GM23338 (cell line): ENCODE measurements around the gene C10orf90. TPM values are rescaled to one million over a fixed set of nuclear protein-coding genes. Genes with fewer than 3 reads are reported as not detected.

Experiments used
- CREB1 ChIP-seq: fragments of 250-450 bp; sonication (Bioruptor Pico); IDR thresholded peaks from 2 replicates; pipeline ENCODE4 v1.5.0; 2020; ENCODE audit warnings: low read depth, mild to moderate bottlenecking, moderate library complexity
- EZH2 ChIP-seq: fragments of 200-600 bp; sonication (generic); IDR thresholded peaks from one replicate; pipeline ENCODE4 v1.8.0; 2017; ENCODE audit warnings: antibody characterized with exemption, mild to moderate bottlenecking, low read depth; ENCODE audit not compliant: unreplicated experiment
- JUNB ChIP-seq: IDR thresholded peaks from one replicate; pipeline ENCODE4 v1.6.1; 2016; ENCODE audit warnings: antibody characterized with exemption; ENCODE audit not compliant: unreplicated experiment
- POLR2AphosphoS5 ChIP-seq: IDR thresholded peaks from 2 replicates; pipeline ENCODE4 v1.6.1; 2016; ENCODE audit warnings: antibody characterized with exemption, low read depth
- STAT1 ChIP-seq: IDR thresholded peaks from one replicate; pipeline ENCODE4 v1.6.1; 2016; ENCODE audit warnings: antibody characterized with exemption; ENCODE audit not compliant: unreplicated experiment
- ZNF114 ChIP-seq: fragments of 250-450 bp; sonication (Bioruptor Pico); IDR thresholded peaks from 2 replicates; pipeline ENCODE4 v1.5.0; 2020; ENCODE audit warnings: mild to moderate bottlenecking, moderate library complexity
- ZNF331 ChIP-seq: fragments of 250-450 bp; sonication (Bioruptor Pico); IDR thresholded peaks from 2 replicates; pipeline ENCODE4 v1.5.0; 2020; ENCODE audit warnings: low read depth, mild to moderate bottlenecking, moderate library complexity
- polyA plus RNA-seq: library from polyadenylated mRNA; unstranded; fragments of >200 nt; fragmentation: Nextera tagmentation; extraction: Ambion mirVana; gene quantifications from 2 replicates; pipeline ENCODE4 v1.2.1, GENCODE V29; 2016
- total RNA-seq: library from RNA; depleted of rRNA; stranded (reverse); fragments of >200 nt; shearing (Covaris generic); gene quantifications from 2 replicates; pipeline ENCODE4 v1.2.3, GENCODE V29; 2014
- TF ChIP-seq, protein P1 (sequence below): fragments of 250-450 bp; sonication (Bioruptor Pico); IDR thresholded peaks from 2 replicates; pipeline ENCODE4 v1.5.0; 2020; ENCODE audit warnings: mild to moderate bottlenecking, moderate library complexity
- TF ChIP-seq, protein P2 (sequence below), 2 experiments: fragments of 200-600 bp in 1 of 2; sonication (generic) in 1 of 2; conservative IDR thresholded peaks; 2 replicates each; pipeline versions ENCODE4 v1.5.1 to v1.6.1; 2016 to 2017; ENCODE audit warnings: antibody characterized with exemption in 2 of 2, low read depth in 2 of 2, mild to moderate bottlenecking in 2 of 2, moderate library complexity in 1 of 2

Gene C10orf90
- total and polyA plus RNA-seq, 2 experiments from 2014 or later: 0.76 to 0.97 TPM

GRCh38 chr10:126375926-126376554, 294.5 kb downstream of the C10orf90 start (continued):
- TF ChIP-seq, protein P1, sequence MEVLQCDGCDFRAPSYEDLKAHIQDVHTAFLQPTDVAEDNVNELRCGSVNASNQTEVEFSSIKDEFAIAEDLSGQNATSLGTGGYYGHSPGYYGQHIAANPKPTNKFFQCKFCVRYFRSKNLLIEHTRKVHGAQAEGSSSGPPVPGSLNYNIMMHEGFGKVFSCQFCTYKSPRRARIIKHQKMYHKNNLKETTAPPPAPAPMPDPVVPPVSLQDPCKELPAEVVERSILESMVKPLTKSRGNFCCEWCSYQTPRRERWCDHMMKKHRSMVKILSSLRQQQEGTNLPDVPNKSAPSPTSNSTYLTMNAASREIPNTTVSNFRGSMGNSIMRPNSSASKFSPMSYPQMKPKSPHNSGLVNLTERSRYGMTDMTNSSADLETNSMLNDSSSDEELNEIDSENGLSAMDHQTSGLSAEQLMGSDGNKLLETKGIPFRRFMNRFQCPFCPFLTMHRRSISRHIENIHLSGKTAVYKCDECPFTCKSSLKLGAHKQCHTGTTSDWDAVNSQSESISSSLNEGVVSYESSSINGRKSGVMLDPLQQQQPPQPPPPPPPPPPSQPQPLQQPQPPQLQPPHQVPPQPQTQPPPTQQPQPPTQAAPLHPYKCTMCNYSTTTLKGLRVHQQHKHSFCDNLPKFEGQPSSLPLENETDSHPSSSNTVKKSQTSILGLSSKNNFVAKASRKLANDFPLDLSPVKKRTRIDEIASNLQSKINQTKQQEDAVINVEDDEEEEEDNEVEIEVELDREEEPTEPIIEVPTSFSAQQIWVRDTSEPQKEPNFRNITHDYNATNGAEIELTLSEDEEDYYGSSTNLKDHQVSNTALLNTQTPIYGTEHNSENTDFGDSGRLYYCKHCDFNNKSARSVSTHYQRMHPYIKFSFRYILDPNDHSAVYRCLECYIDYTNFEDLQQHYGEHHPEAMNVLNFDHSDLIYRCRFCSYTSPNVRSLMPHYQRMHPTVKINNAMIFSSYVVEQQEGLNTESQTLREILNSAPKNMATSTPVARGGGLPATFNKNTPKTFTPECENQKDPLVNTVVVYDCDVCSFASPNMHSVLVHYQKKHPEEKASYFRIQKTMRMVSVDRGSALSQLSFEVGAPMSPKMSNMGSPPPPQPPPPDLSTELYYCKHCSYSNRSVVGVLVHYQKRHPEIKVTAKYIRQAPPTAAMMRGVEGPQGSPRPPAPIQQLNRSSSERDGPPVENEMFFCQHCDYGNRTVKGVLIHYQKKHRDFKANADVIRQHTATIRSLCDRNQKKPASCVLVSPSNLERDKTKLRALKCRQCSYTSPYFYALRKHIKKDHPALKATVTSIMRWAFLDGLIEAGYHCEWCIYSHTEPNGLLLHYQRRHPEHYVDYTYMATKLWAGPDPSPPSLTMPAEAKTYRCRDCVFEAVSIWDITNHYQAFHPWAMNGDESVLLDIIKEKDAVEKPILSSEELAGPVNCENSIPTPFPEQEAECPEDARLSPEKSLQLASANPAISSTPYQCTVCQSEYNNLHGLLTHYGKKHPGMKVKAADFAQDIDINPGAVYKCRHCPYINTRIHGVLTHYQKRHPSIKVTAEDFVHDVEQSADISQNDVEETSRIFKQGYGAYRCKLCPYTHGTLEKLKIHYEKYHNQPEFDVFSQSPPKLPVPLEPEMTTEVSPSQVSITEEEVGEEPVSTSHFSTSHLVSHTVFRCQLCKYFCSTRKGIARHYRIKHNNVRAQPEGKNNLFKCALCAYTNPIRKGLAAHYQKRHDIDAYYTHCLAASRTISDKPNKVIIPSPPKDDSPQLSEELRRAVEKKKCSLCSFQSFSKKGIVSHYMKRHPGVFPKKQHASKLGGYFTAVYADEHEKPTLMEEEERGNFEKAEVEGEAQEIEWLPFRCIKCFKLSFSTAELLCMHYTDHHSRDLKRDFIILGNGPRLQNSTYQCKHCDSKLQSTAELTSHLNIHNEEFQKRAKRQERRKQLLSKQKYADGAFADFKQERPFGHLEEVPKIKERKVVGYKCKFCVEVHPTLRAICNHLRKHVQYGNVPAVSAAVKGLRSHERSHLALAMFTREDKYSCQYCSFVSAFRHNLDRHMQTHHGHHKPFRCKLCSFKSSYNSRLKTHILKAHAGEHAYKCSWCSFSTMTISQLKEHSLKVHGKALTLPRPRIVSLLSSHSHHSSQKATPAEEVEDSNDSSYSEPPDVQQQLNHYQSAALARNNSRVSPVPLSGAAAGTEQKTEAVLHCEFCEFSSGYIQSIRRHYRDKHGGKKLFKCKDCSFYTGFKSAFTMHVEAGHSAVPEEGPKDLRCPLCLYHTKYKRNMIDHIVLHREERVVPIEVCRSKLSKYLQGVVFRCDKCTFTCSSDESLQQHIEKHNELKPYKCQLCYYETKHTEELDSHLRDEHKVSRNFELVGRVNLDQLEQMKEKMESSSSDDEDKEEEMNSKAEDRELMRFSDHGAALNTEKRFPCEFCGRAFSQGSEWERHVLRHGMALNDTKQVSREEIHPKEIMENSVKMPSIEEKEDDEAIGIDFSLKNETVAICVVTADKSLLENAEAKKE: no peak
- TF ChIP-seq ZNF114 (CRISPR knock-in tag): no peak
- TF ChIP-seq ZNF331 (CRISPR knock-in tag): no peak
- no peak for TF ChIP-seq POLR2AphosphoS5
- no peak for TF ChIP-seq EZH2
- no peak for TF ChIP-seq JUNB
- TF ChIP-seq, protein P2, sequence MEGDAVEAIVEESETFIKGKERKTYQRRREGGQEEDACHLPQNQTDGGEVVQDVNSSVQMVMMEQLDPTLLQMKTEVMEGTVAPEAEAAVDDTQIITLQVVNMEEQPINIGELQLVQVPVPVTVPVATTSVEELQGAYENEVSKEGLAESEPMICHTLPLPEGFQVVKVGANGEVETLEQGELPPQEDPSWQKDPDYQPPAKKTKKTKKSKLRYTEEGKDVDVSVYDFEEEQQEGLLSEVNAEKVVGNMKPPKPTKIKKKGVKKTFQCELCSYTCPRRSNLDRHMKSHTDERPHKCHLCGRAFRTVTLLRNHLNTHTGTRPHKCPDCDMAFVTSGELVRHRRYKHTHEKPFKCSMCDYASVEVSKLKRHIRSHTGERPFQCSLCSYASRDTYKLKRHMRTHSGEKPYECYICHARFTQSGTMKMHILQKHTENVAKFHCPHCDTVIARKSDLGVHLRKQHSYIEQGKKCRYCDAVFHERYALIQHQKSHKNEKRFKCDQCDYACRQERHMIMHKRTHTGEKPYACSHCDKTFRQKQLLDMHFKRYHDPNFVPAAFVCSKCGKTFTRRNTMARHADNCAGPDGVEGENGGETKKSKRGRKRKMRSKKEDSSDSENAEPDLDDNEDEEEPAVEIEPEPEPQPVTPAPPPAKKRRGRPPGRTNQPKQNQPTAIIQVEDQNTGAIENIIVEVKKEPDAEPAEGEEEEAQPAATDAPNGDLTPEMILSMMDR (conservative IDR thresholded peaks at IDR 0.05; ENCODE audit: low read depth in 2 of 2): no peak
- no peak for TF ChIP-seq STAT1
- no peak for TF ChIP-seq CREB1 (CRISPR knock-in tag)
